HG03521 (cell line): ENCODE data around the gene KRT4.

Source experiments
- ATAC-seq: cut with Tn5 transposase; IDR thresholded peaks from one replicate; pipeline ENCODE4 v1.9.1; 2021; ENCODE audit warnings: mild to moderate bottlenecking, moderate library complexity; ENCODE audit not compliant: unreplicated experiment

Gene KRT4

DNA sequence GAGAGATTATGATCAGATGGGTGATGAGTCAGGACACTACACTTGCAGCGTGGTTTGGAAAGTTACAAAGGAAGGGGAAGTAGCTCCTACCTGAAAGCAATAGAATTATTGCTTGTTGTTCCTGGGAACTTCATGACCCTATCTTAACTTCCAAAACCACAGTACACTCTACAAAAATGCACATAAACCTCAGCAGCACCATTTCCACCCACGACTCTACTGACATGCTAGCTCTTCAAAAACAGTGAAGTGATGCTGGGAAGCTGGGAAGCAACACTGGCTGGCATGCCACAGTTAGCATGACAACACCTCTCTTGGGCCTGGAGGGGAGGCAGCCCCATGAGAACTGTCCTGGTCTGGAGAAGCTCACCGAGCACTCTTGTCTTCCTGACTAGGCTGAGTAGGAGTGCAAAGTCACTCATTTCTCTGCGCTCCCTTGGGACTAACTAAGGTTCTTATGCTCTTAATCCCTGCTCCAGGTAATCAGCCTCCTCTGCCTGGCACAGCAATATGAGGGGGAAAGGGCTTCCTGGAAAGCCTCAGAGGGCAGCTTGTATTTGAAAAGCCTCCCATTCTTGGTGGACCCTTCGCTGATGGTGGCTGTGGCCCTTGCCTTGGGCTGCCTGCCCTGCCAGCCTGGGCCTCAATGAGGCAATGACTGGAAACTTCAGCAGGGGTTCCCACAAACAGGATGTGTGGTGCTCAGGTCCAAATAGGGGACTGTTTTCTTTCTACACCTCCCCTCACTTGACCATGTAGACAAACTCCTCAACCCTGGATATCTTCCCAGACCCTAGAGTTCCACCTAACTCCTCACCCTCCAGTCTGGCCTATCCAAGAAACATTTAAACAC lies 19.2 kb downstream of the KRT4 start:
- no peak for ATAC-seq

DNA sequence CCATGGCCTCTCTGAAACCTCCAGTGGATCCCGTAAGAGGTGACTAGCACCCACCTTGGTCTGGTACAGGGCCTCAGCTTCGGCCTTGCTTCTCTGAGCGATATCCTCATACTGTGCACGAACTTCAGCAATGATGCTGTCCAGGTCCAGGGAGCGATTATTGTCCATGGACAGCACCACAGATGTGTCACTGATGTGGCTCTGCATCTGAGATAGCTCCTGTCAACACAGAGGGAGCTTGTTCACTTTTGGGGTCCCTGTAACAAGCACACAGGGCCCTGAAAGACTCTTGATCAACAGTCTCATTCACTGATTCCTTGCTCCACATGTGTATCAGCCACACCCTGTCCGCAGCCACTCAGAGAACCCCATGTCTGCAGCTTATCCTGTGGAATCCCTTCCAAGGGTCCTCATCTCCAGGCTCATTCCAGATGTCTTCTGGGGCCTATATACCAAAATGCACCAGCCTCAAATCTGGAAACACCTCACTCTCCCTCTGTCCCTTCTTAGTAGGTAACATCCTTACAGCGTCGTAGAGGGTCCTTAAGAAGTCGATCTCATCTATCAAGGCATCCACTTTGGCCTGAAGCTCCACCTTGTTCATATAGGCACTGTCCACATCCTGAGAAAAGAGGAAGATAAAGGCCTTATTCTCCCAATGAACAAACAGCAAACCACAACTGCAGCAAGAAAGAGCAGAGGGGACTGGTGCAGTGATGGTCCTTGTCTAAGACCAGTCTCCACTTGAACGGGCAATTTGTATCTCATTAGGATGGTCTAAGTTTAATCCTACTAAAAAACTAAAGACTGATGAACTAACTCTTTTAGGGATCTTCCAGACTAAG lies 21.5 kb downstream of the KRT4 start:
- no peak for ATAC-seq

DNA sequence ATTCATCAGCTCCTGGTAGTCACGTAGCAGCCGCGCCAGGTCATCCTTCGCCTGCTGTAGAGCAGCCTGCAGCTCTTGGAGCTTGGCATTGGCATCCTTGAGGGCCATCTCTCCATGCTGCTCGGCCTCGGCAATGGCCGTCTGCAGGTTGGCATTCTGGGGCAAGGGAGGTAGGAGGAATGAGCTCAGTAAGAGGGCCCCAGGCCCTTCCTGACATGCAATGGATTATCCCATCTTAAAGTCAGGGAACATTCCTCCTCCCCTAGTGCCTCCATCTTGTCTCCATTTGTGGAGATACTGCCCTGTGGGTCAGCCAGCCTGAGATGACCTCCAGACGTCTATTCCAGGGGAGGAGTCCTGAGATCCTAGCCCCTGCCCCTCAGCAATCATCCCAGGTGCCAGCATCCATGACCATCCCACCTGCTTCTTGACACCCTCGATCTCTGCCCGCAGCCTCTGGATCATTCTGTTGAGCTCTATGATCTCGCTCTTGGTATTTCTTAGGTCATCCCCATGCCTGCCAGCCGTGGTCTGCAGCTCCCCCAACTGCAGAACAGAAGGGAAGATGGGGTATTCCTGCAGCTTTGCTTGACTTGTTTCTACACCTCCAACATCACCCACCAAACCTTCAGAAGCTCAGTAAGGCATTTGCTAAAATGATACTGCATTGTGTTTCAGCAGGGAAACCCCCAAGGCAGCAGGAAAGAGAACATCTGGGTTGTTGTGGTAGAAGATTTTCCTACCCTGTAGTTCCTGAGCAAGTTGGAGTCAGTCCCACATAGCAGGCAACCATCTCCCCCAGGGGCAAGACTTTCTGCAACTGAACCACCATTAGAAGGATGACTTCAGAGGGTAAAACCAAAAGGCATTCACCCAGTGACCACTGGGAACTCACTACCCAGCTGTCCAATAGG lies 22.4 kb downstream of the KRT4 start:
- no peak for ATAC-seq

DNA sequence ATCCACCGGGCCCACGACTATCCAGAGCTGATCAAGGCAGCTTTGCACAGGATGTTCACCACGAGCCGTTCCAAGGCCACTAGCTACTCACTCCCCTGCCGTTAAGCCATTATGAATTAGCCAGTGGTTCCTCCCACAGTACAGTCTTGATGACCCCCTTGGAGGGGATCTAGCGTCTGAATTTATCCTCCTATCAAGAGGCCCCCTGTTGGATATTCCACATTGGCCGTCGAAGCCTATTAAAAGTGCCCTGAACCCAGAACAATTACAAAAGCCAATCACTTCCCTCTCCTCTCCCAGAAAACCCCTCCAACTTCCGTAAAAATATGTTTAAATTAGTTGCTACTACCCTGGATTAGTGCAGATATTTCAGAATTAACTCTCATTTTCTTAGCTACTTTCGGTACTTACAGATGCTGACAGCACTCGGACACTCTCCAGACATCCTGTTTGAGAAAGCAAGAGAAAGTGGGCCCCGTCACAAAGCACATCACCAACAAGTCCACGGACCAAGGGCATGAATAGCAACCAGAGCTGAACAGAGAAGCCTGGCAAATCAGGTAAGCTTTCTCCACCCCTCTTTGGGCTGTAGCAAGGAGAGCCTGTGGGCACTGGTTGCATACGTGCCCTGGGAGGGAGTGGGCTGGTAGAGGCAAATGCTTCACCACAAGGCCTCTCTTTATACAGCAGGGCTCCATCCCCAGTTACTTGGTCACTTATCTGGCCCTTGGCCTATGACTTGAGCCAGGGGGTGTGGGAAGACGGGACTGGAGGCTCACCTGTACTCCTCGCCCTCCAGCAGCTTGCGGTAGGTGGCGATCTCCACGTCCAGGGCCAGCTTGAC lies 23.3 kb downstream of the KRT4 start:
- ATAC-seq: no peak

DNA sequence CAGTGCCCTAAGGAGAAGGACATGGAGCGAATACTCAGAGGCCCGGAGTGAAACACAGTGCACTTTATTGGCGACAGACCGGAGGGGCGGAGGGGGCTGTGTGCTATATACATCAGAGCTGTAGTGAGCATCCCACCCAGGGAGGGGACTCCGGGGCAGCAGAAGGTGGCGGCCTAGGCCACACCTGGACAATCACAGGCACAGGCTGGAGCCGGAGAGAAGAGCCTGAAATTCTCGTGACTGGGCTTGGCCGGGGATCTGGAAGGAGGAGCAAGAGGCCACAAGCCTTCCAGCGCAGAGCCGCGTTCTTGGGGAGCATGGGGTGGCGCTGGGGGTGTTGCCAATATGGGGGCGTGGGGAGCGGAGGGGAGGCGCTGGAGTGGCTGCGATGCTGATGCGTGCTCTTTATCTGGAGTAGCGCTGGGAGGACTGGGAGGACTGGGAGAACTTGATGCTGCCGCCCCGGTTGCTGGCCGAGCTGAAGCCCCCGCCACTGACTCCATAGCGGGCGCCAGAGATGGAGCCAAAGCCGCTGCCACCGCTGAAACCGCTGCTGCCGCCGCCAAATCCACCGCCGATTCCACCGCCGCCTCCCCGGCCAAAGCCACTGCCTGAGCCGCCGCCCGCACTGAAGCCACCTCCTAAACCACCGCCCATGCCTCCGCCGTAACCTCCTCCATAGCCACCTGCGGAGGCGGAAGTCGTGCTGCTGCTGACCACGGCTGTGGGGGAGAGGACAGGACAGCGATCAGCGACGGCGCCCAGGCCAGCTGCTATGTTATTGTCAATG lies 24.1 kb downstream of the KRT4 start:
- no peak for ATAC-seq

DNA sequence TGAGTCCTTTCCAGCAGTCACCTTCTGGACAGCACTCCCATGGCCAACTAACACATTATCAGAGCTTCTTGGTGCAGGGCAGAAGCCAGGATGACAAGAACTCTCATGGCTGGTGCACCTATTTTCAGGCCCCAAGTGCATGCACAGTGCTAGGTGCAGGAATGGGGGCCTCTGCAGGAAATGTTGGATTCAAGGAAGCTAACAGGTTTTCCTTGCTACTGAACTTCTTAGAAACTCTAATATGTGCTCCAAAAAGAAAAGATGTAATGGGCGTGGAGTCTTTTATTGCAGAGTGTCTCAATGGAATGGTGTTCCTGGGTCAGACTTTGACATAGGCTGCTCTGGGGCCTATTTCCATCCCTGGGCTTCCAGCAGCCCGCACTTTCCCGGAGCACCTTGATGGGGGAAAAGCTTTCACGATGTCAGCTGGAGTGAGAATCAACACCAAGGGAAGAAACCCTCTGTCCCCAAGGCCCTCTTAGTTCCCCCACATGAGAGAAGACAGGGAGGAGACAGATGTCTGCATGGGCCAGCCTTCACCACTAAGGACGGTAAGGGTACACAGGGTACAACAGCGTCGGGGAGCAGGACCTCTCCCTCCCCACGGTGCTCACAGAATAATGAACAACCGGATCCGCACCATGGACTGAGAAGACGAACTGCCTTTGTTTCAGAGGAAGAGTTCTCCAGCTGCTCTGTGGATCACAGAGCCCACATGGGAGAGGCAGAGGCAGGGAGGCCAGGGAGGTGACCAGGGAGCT lies 24.9 kb downstream of the KRT4 start:
- ATAC-seq: no peak

DNA sequence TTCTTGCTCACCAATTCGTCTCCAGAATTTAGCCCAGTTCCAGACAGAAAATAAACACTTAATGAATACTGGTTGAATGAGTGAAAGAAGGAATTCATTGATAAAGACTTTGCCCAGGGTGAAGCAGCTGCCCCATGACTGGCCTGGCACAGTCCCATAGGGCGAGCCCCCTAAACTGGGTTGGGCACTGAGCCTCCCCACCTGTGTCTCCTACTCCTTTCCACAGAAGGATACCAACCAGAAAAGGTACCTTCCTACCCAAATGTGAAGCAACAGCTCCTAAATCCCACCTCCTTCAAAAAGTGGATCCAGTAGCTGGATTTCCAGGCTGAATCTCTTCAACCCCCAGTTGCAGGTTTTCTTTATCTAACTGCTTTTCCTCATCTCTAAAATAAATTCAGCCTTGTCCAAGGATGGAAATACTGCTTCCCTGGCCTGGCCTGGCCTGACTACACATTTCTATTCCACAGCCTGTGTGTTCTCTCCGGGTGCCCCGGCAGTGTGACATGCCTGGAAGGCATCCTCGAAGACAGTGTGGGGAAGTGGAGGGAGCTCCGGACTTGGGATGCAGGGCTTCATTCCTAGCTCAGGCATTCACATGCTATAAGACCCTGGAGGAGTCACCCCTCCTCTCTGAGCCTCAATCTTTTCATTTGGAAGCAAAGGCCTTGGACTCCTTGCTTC lies 25.6 kb downstream of the KRT4 start:
- ATAC-seq: no peak

DNA sequence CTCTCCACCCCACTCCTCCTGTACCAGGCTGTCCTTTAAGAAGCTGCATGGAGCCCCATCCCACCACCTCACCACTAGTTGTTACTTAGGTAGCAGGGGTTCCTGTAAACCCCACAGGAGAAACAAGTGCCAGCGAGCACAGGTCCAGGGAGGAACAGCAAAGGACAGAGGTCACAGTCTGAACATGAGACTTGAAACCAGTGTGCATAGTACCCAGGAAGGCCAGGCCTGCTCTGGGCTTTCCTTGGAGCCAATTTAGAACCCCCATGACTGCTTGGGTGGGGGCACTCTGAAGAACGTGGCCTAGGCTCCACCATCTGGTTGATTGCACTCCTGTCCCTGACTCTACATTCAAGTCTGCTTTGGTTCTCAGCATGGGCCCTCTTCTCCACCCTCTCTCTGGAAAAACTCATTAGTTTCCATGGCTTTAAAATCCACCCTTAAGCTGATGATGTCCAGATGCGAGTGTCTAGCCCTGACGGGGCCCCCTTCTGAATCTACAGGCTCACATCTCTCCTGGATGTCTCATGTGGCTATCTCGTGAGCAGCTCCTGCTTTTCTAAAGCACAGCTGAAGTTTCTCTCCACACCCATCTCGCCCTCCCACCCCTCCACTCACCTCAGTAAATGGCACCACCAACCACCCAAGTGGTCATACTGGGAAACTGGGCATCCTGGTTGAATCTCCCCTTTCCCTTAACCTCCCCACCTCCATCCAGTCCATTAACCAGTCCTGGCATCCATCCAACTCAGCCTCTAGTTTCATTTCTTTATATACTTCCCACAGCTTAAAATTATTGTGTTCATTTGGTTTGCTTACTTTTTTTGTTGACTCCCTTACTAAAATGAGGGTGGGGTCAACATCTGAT lies 26.4 kb downstream of the KRT4 start:
- no peak for ATAC-seq

DNA sequence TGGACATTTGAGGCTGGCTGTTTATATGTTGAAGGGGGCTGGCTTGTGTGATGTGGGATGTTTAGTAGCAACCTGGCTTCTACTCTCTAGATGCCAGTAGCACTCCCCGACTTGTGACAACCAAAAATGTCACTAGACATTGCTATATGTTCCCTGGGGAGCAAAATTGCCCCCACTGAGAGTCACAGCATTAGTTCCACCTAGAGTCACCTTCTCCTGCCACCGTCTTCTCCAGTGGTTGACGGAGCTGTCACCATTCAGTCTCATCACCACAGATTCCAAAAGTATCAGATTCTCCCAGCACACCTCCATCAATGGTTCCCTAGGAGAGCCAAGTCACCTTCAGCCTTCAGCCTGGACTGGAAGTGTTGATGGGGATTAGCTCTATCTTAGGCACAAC lies 29.0 kb downstream of the KRT4 start:
- no peak for ATAC-seq

DNA sequence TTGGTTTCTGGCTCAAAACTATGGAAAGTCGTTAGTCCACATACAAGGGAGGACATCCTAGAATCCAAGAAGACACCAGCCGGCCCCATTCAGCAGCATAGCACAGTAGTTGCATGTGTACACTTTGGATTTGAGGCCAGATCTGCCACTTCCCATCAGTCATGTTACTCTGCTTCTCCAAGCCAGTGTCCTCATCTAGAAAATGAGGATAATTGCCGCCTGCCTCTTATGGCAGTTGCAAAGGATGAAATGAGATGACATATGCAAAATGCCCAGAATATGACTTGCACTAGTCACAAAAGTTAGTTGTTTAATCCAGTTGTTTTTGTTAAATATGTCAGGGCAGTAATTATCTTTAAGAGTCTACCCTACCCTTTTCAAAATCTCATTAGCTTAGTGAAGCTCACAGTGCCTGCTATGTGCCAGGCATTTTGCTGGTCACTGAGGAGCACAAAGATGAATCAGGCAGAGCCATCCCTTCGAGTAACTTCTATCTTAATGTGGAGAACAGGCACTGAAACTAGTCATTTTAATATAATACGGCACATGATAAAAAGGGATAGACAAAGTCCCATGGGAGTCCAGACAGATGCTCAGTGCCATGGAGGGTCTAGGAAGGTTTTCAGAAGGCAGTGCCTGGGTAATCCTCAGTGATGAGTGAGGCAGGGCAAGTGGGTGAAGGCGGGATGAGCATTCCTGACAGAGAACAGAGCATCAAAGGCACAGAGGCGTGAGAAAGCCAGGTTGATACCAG lies 30.2 kb downstream of the KRT4 start:
- ATAC-seq: no peak

DNA sequence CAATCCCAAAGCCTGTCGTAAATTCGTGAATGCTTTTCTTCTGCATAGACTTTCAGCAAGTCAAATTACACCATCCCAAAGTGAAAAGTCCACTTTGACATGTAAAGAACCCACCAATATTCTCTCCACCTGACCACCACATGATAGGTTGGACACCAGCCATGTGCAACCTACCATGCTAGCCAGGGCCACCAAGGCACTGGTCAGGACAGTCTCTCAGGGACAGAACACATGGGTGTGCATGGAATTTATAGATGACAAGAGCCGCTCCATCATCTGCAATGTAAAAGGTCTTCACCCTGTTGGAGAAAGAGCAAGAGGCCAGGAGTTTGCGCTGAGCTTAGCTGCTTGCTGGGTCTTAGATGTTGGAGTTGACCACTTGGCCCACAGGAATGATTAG lies 31.4 kb downstream of the KRT4 start:
- ATAC-seq: no peak

DNA sequence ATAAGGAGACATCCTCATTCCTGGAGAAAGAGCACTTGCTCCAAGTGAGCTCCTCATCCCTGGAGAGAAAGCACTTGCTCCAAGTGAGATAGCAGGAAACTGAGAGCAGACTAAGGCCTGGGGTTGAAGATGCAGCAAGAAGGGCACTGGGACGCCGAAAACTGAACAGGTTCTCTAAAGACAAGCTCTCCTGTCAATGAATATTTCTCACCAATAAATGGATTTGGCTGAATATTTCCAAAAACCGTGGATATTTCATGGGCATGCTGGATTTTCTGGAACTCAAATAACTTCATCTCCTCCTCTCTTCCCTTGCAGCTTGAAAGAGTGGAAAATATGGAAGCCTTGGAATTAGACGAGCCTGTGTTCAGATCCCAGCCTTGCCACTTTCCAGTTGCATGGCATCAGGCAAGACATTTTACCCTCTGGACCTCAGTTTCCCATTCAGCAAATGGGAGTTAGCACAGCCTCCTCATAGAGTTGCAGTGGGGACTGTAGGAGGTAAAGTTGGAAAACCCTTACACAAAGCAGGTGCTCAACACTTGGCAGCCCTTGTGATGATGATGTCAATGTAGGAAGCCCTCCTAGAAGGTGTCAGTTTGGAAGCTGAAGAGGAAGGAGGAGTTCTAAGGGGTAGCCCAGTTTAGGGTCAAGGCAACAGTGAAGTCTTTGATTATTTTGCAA lies 32.4 kb downstream of the KRT4 start:
- ATAC-seq: no peak

DNA sequence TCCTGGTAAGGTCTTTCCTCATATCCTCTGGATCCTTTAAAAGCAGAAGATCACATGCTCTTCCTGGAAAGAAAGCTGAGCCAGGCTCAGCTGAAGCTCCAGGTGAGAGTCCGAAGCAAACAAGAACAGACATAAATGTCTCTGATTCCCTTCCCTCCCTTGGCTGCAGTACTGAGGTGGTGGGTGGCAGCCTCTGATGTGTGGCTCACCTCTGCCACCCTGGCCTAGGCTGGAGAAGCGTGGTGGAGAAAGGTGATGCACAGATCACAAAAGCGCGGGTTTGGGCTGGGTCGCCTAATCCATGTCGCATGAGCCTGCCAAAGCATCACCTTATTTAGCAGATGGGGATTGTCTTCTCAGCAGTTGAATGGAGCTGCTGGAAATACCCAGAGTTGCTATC lies 34.0 kb downstream of the KRT4 start:
- ATAC-seq: no peak

DNA sequence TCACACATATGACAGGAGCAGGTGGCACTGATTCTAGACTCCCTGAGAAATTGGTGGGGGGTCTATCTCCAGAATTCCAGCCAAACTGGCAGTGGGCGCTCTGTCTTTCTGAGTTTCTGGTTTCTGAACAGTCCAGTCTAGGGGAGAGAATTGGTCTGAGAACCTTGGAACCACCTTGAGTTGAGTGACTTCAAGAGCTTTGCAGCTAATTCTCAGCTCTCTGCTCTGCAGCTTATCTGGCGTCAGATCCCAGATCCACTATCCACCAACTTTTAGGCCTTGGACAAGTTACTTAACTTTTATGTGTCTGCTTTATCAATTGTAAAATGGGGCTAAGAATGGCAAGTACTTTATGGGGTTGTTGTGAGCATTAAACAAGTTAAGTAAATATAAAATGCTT lies 35.1 kb downstream of the KRT4 start:
- ATAC-seq: no peak

DNA sequence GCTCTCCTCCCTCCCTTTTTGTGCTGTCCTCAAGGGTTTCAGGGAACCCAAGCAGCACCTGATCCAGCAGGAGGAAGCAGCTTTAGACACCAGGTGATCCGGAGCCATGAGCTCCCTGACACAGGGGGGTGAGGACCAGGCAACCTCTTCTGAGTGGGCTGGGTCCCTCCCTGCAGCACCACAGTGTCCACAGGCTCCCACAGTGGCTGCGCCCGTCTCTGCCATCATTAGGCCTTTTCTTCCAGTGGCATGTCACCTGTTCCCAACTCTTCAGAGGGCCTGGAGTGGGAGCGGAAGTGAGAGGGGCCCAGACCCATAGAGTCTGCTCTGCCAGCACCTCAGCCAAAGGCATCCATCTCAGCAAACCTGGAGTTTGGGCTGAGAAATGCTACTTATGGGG lies 36.4 kb downstream of the KRT4 start:
- no peak for ATAC-seq

DNA sequence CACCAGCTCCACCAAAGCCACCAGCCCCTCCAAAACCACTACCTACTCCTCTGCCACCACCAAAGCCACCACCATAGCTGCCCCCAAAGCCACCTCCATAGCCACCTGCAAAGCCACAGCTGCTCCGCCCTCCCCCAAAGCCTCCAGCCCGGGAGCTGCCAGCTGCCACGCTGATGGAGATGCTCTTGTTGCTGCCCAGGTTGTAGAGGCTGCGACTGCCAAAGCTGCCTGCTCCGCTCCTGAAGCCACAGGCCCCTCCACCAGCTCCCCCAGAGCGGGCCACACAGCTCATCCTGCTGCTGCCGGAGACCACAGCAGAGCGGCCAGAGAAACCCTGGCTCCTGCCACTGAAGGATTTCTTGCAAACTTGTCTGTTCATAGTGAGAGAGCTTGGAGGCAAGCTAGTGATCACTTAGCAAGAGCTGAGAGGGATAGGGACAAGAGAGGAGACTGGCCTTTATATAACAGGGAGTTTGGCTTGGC lies 37.0 kb downstream of the KRT4 start, which contains the start of gene KRT76:
Gene KRT76 (minus strand): TSS at position 433 of the 483 bp plus-strand sequence. CDS start 54 bp downstream, at position 379.
- no peak for ATAC-seq
